HL-60/S4 treated with phorbol 12-myristate 13-acetate at 8.2 ng/mL for 4 days and 3 days (cell line): ENCODE data around the gene KIAA1614.
"Not testable (repeated sequence)": the region's sequence is repeated elsewhere in the genome, so short reads cannot be mapped to it uniquely, and the experiment has no call there.

Experiments used
- in situ Hi-C: fragments of 300-500 bp; cut with MboI; formaldehyde crosslinking; loops from 2 replicates; pipeline ENCODE4 v1.15.0; 2022; ENCODE audit warnings: low sequenced_read_pairs

Gene KIAA1614

GRCh38 chr1:180956028-180956640 lies 43.4 kb downstream of the KIAA1614 start:
- in situ Hi-C loops: no loop called here

GRCh38 chr1:180959620-180960019 lies 46.9 kb downstream of the KIAA1614 start:
- in situ Hi-C loops: not testable (repeated sequence)

GRCh38 chr1:180961622-180962021 lies 48.9 kb downstream of the KIAA1614 start:
- in situ Hi-C loops: no loop called here

GRCh38 chr1:180962178-180962577 lies 49.5 kb downstream of the KIAA1614 start:
- in situ Hi-C loops: no loop called here

- in situ Hi-C loops: no loop called here
Observed at GRCh38 chr1:180964056-180964455, 51.4 kb downstream of the KIAA1614 start.

GRCh38 chr1:180964595-180964994 lies 51.9 kb downstream of the KIAA1614 start:
- in situ Hi-C loops: no loop called here

GRCh38 chr1:180966312-180966711 lies 53.6 kb downstream of the KIAA1614 start:
- in situ Hi-C loops: no loop called here

- in situ Hi-C loops: no loop called here
Observed at GRCh38 chr1:180966744-180967536, 54.2 kb downstream of the KIAA1614 start.

GRCh38 chr1:180967558-180967957 lies 54.9 kb downstream of the KIAA1614 start:
- in situ Hi-C loops: no loop called here

GRCh38 chr1:180968834-180969233 lies 56.1 kb downstream of the KIAA1614 start:
- in situ Hi-C loops: not testable (repeated sequence)

GRCh38 chr1:180969434-180969833 lies 56.7 kb downstream of the KIAA1614 start:
- in situ Hi-C loops: no loop called here

- in situ Hi-C loops: no loop called here
Observed at GRCh38 chr1:180970333-180971079, 57.8 kb downstream of the KIAA1614 start.

- in situ Hi-C loops: no loop called here
Observed at GRCh38 chr1:180971273-180971997, 58.7 kb downstream of the KIAA1614 start.

GRCh38 chr1:180973369-180973768 lies 60.7 kb downstream of the KIAA1614 start:
- in situ Hi-C loops: no loop called here

GRCh38 chr1:180974236-180974635 lies 61.5 kb downstream of the KIAA1614 start:
- in situ Hi-C loops: no loop called here

GRCh38 chr1:180975551-180975950 lies 62.9 kb downstream of the KIAA1614 start:
- in situ Hi-C loops: no loop called here

- in situ Hi-C loops: no loop called here
Observed at GRCh38 chr1:180976191-180976590, 63.5 kb downstream of the KIAA1614 start.

GRCh38 chr1:180976732-180977357 lies 64.1 kb downstream of the KIAA1614 start:
- in situ Hi-C loops: no loop called here

GRCh38 chr1:180981596-180982387 lies 69.1 kb downstream of the KIAA1614 start:
- in situ Hi-C loops: no loop called here

- in situ Hi-C loops: no loop called here
Observed at GRCh38 chr1:180982422-180982821, 69.7 kb downstream of the KIAA1614 start.
